IMR-90 (cell line): ENCODE results near the gene MTUS2. TPM values are rescaled to one million over a fixed set of nuclear protein-coding genes. Genes with fewer than 3 reads are reported as not detected.

Experiments used
- ATAC-seq: fragments of 200-7000 bp; cut with Tn5 transposase; 2 replicates; pipeline ENCODE4 v1.9.1; 2020; ENCODE audit warnings: low read depth, mild to moderate bottlenecking, moderate library complexity
- BruUV-seq: library from RNA; stranded (reverse); fragments of 400-500 nt; replicated peaks from 2 replicates; lab custom pipeline; 2021; lab: Mats Ljungman, UMichigan
- CTCF ChIA-PET: fragments of 300-600 bp; formaldehyde crosslinking; extraction: SDS; loops from one replicate; lab custom pipeline; 2021; ENCODE audit warnings: antibody characterized with exemption; lab: Yijun Ruan, JAX
- POLR2A ChIA-PET: fragments of 300-600 bp; sonication (Branson Sonifier 250); formaldehyde crosslinking; loops from one replicate; lab custom pipeline; 2022; ENCODE audit warnings: antibody characterized with exemption; ENCODE audit not compliant: unreplicated experiment; lab: Charles Lee
- DNase-seq: peaks from one replicate; pipeline ENCODE4 v3.0.0; 2013
- H2AFZ ChIP-seq: replicated peaks from 2 replicates; pipeline ENCODE3; 2013; ENCODE audit warnings: low read length, mild to moderate bottlenecking; ENCODE audit not compliant: poor library complexity
- H2AK5ac ChIP-seq: 2 replicates; pipeline ENCODE4 v1.6.1; 2013; ENCODE audit warnings: low read depth, low read length, inconsistent platforms
- H2AK9ac ChIP-seq: replicated peaks from 2 replicates; pipeline ENCODE3; 2013; ENCODE audit warnings: mild to moderate bottlenecking, low read depth, low read length, moderate library complexity; ENCODE audit not compliant: poor library complexity
- H2BK120ac ChIP-seq: 2 replicates; pipeline ENCODE4 v1.6.1; 2013; ENCODE audit warnings: low read depth, low read length, inconsistent platforms
- H2BK15ac ChIP-seq: 3 replicates; pipeline ENCODE4 v1.6.1; 2013; ENCODE audit warnings: low read depth, low read length, inconsistent platforms
- H2BK20ac ChIP-seq: 2 replicates; pipeline ENCODE4 v1.6.1; 2013; ENCODE audit warnings: low read depth, mild to moderate bottlenecking, inconsistent platforms, low read length, moderate library complexity
- H2BK5ac ChIP-seq: 2 replicates; pipeline ENCODE4 v1.6.1; 2013; ENCODE audit warnings: mild to moderate bottlenecking, low read depth, low read length, inconsistent platforms; ENCODE audit not compliant: poor library complexity, severe bottlenecking
- H3K14ac ChIP-seq: replicated peaks from 2 replicates; pipeline ENCODE4 v1.6.1; 2013; ENCODE audit warnings: low read depth, low read length, inconsistent platforms
- H3K18ac ChIP-seq: 2 replicates; pipeline ENCODE4 v1.6.1; 2013; ENCODE audit warnings: low read depth, low read length, control low read depth
- H3K23ac ChIP-seq: 2 replicates; pipeline ENCODE4 v1.6.1; 2013; ENCODE audit warnings: low read depth, low read length, inconsistent platforms
- H3K27ac ChIP-seq: 2 replicates; pipeline ENCODE4 v1.5.1; 2013; ENCODE audit warnings: mild to moderate bottlenecking, control low read depth, low read length; ENCODE audit not compliant: insufficient read depth
- H3K27me3 ChIP-seq: 2 replicates; pipeline ENCODE4 v1.6.1; 2013; ENCODE audit warnings: low read length; ENCODE audit not compliant: control insufficient read depth, insufficient read depth
- H3K36me3 ChIP-seq: 2 replicates; pipeline ENCODE4 v1.6.1; 2013; ENCODE audit warnings: low read length, mixed read lengths; ENCODE audit not compliant: control insufficient read depth, insufficient read depth
- H3K4ac ChIP-seq: 2 replicates; pipeline ENCODE4 v1.6.1; 2013; ENCODE audit warnings: low read depth, low read length, inconsistent platforms
- H3K4me1 ChIP-seq: 2 replicates; pipeline ENCODE4 v1.6.1; 2013; ENCODE audit warnings: low read length, mixed read lengths; ENCODE audit not compliant: control insufficient read depth, insufficient read depth
- H3K4me2 ChIP-seq: 2 replicates; pipeline ENCODE4 v1.6.1; 2013; ENCODE audit warnings: low read depth, mild to moderate bottlenecking, control low read depth, low read length, moderate library complexity
- H3K4me3 ChIP-seq: 2 replicates; pipeline ENCODE4 v1.5.1; 2013; ENCODE audit warnings: low read depth, mild to moderate bottlenecking, control low read depth, low read length, moderate library complexity; ENCODE audit not compliant: insufficient read depth
- H3K56ac ChIP-seq: 2 replicates; pipeline ENCODE4 v1.6.1; 2013; ENCODE audit warnings: low read length, inconsistent platforms; ENCODE audit not compliant: insufficient read depth; ENCODE audit errors: extremely low read depth
- H3K79me1 ChIP-seq, 2 experiments: 2 replicates each; pipeline ENCODE4 v1.6.1; 2013; ENCODE audit warnings: low read length in 2 of 2, inconsistent platforms in 1 of 2, low read depth in 1 of 2
- H3K9ac ChIP-seq: 2 replicates; pipeline ENCODE4 v1.6.1; 2013; ENCODE audit warnings: low read depth, low read length, control low read depth
- H3K9me1 ChIP-seq: 2 replicates; pipeline ENCODE4 v1.6.1; 2013; ENCODE audit warnings: low read length, inconsistent platforms; ENCODE audit not compliant: insufficient read depth
- H3K9me3 ChIP-seq: 2 replicates; pipeline ENCODE4 v1.6.1; 2013; ENCODE audit warnings: low read length; ENCODE audit not compliant: control insufficient read depth, insufficient read depth
- H4K20me1 ChIP-seq: 2 replicates; pipeline ENCODE4 v1.6.1; 2013; ENCODE audit warnings: low read length, inconsistent platforms; ENCODE audit not compliant: insufficient read depth
- H4K5ac ChIP-seq: 2 replicates; pipeline ENCODE4 v1.6.1; 2013; ENCODE audit warnings: mild to moderate bottlenecking, low read depth, low read length, control low read depth
- H4K8ac ChIP-seq, 2 experiments: 2 replicates each; pipeline ENCODE4 v1.6.1; 2013; ENCODE audit warnings: low read depth in 2 of 2, low read length in 2 of 2, control low read depth in 1 of 2, inconsistent platforms in 1 of 2
- H4K91ac ChIP-seq: 2 replicates; pipeline ENCODE4 v1.6.1; 2013; ENCODE audit warnings: low read depth, low read length, inconsistent platforms; ENCODE audit not compliant: insufficient read depth
- BHLHE40 ChIP-seq: fragments of 150-350 bp; IDR thresholded peaks from 2 replicates; pipeline ENCODE4 v1.6.1; 2016; ENCODE audit warnings: mild to moderate bottlenecking, low read depth, low read length
- CHD1 ChIP-seq: IDR thresholded peaks from 2 replicates; pipeline ENCODE4 v1.6.1; 2012; ENCODE audit warnings: low read depth, low read length, improper control_type of control experiment
- FOS ChIP-seq: fragments of 150-350 bp; IDR thresholded peaks from 2 replicates; pipeline ENCODE4 v1.6.1; 2016; ENCODE audit warnings: low read depth, low read length
- MAFK ChIP-seq: IDR thresholded peaks from 2 replicates; pipeline ENCODE4 v1.6.1; 2012; ENCODE audit warnings: low read depth, low read length, improper control_type of control experiment
- MAZ ChIP-seq: IDR thresholded peaks from 2 replicates; pipeline ENCODE4 v1.6.1; 2012; ENCODE audit warnings: low read depth, mild to moderate bottlenecking, low read length, improper control_type of control experiment, moderate library complexity, borderline replicate concordance
- POLR2A ChIP-seq: IDR thresholded peaks from 2 replicates; pipeline ENCODE4 v1.6.1; 2012; ENCODE audit warnings: mild to moderate bottlenecking, low read depth, low read length
- RAD21 ChIP-seq: IDR thresholded peaks from 2 replicates; pipeline ENCODE4 v1.6.1; 2012; ENCODE audit warnings: low read length, improper control_type of control experiment
- RCOR1 ChIP-seq: IDR thresholded peaks from 2 replicates; pipeline ENCODE4 v1.6.1; 2012; ENCODE audit warnings: mild to moderate bottlenecking, low read length, improper control_type of control experiment; ENCODE audit not compliant: insufficient replicate concordance
- RFX5 ChIP-seq: IDR thresholded peaks from 2 replicates; pipeline ENCODE4 v1.8.0; 2012; ENCODE audit warnings: low read depth, mild to moderate bottlenecking, low read length, moderate library complexity
- SMC3 ChIP-seq: fragments of 150-350 bp; IDR thresholded peaks from 2 replicates; pipeline ENCODE4 v1.6.1; 2016; ENCODE audit warnings: low read depth, mild to moderate bottlenecking, antibody characterized with exemption, low read length, moderate library complexity
- WGBS, 2 experiments: methylation state at CpG; one replicate each; pipeline versions ENCODE4 v1.1.5 to v1.1.7; 2013; ENCODE audit warnings: missing lambda C conversion rate in 2 of 2; ENCODE audit not compliant: insufficient read length in 1 of 2; ENCODE audit errors: extremely low coverage in 2 of 2; 5-methylcytosine and 5-hydroxymethylcytosine counted together
- dilution Hi-C: fragments of 300-500 bp; cut with HindIII; formaldehyde crosslinking; loops from one replicate; pipeline ENCODE4 v1.14.3; 2018; ENCODE audit warnings: low sequenced_read_pairs; ENCODE audit not compliant: unreplicated experiment
- in situ Hi-C: fragments of 300-500 bp; cut with MboI; formaldehyde crosslinking; loops from 3 replicates; pipeline ENCODE4 v1.14.3; 2019; ENCODE audit warnings: low sequenced_read_pairs, inconsistent platforms, mixed read lengths
- intact Hi-C: fragments of 100-400 bp; cut with micrococcal nuclease; formaldehyde crosslinking; loops from 2 replicates; pipeline ENCODE4 v1.10.0; 2022
- polyA plus RNA-seq, 3 experiments: library from polyadenylated mRNA; depleted of rRNA; stranded (reverse); fragments of >200 nt; gene quantifications; 2 replicates each; pipeline ENCODE4 v1.2.3, GENCODE V29; 2012; ENCODE audit warnings: low replicate concordance in 1 of 3
- total RNA-seq: library from RNA; depleted of rRNA; stranded (reverse); fragments of >200 nt; gene quantifications from 2 replicates; pipeline ENCODE4 v1.2.3, GENCODE V29; 2012

MTUS2 gene
- total and polyA plus RNA-seq, 2 of the 4 experiments (the other 2 are of a cell fraction) = under 0.01 to 0.02 TPM

GRCh38 chr13:29458419-29458818 lies 638.3 kb downstream of the MTUS2 start:
- no peak for DNase-seq
- H2AFZ ChIP-seq = no peak overlapping the region
- no peak overlapping the region for H3K14ac ChIP-seq
- no peaks in the 10 kb centered on the region for H3K36me3 ChIP-seq
- ChIA-PET POLR2A (no interaction called here), CTCF (interaction anchor here (0.8 kb wide), 1 partner anchor 250 kb away, joined by 3 read pairs; no protein-coding TSS in a partner anchor)
- no peaks in the 10 kb centered on the region for H3K9me3 ChIP-seq
- H2BK120ac ChIP-seq = no peak overlapping the region
- no peaks in the 10 kb centered on the region for H3K79me1 ChIP-seq
- no peak overlapping the region for H4K5ac ChIP-seq
- intact Hi-C loops (no loop called here), dilution Hi-C loops (no loop called here), in situ Hi-C loops (no loop called here)
- BruUV-seq = no TSS peak
- WGBS, 2 experiments = no CpG with 5 or more reads among the region's 1 CpG
- no peak overlapping the region for H3K27ac ChIP-seq
- H2BK5ac ChIP-seq = no peak overlapping the region
- no peak overlapping the region for H4K91ac ChIP-seq
- H4K8ac ChIP-seq = no peak overlapping the region
- peaks cover 33% of the 10 kb centered on the region for H3K27me3 ChIP-seq
- no peak overlapping the region for H3K4ac ChIP-seq
- H4K20me1 ChIP-seq = no peaks in the 10 kb centered on the region
- no peak overlapping the region for H3K4me2 ChIP-seq
- no peak for TF ChIP-seq SMC3
- no peak for TF ChIP-seq CHD1
- TF ChIP-seq RFX5 = no peak
- TF ChIP-seq MAFK = no peak
- no peak for TF ChIP-seq POLR2A
- TF ChIP-seq MAZ = no peak
- no peak for TF ChIP-seq RAD21
- no peak for TF ChIP-seq RCOR1
- no peak for TF ChIP-seq FOS
- TF ChIP-seq BHLHE40 = no peak
- ATAC-seq = no peak
- no peak overlapping the region for H3K18ac ChIP-seq
- H3K56ac ChIP-seq = no peak overlapping the region
- no peak overlapping the region for H2BK15ac ChIP-seq
- no peak overlapping the region for H3K23ac ChIP-seq
- H2AK9ac ChIP-seq = no peak overlapping the region
- no peaks in the 10 kb centered on the region for H3K4me1 ChIP-seq
- H3K9ac ChIP-seq = no peak overlapping the region
- H3K9me1 ChIP-seq = no peaks in the 10 kb centered on the region
- H2BK20ac ChIP-seq = no peak overlapping the region
- H2AK5ac ChIP-seq = no peak overlapping the region
- no peak overlapping the region for H3K4me3 ChIP-seq
